Fibroblast of lung (primary cell): ENCODE data around the gene HYCC1.

ENCODE experiments used
- EZH2 ChIP-seq: IDR thresholded peaks from 2 replicates; pipeline ENCODE4 v1.5.1; 2012; ENCODE audit warnings: low read length, control low read depth, mild to moderate bottlenecking; ENCODE audit errors: missing control alignments
- TF ChIP-seq, protein P1 (sequence below), 2 donors: IDR thresholded peaks in 1 of 2; conservative IDR thresholded peaks in 1 of 2; 1 replicate in 1 of 2; 2 replicates in 1 of 2; pipeline ENCODE4 v1.5.1; 2011 to 2012; ENCODE audit warnings: low read length in 2 of 2, control low read depth in 1 of 2, inconsistent platforms in 1 of 2, low read depth in 1 of 2, mild to moderate bottlenecking in 1 of 2

DNA sequence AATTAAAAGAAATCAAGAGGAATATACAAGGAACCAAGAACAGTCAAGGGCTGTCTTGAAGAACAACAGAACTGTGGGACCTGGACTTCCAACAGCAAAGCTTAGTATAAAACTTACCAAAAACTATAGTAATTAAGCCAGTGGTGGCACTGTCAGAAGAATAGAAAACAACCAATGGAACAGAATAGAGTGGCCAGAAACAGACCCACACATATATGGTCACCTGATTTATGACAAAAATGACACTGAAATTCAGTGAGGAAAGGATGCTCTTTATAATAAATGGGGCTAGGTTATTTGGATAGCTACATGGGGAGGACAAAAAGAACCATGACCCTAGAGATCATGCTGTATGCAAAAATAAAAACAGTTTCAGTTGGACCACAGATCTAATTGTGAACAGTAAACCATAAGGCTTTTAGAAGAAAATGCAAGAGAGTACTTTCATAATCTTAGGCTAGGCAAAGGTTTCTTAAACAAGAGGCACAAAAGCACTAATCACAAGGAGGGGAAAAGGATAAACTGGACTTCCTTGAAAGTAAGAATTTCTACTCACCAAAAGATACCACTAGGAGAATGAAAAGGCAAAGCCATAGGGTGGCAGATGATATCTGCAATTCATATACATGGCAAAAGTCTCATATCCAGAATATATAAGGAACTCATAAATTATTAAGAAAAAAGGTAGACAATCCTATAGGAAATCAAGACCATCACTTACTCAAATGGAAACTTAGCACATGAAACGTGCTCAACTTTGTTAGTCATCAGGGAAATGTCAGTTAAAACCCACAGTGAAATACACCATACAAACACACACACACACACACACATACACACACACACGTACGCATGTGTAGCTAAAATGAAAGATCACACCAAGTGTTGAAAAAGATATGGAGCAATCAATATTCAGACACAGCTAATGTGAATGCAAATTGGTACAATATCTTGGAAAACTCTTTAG is 20.8 kb downstream of the HYCC1 start:
- TF ChIP-seq, protein P1, sequence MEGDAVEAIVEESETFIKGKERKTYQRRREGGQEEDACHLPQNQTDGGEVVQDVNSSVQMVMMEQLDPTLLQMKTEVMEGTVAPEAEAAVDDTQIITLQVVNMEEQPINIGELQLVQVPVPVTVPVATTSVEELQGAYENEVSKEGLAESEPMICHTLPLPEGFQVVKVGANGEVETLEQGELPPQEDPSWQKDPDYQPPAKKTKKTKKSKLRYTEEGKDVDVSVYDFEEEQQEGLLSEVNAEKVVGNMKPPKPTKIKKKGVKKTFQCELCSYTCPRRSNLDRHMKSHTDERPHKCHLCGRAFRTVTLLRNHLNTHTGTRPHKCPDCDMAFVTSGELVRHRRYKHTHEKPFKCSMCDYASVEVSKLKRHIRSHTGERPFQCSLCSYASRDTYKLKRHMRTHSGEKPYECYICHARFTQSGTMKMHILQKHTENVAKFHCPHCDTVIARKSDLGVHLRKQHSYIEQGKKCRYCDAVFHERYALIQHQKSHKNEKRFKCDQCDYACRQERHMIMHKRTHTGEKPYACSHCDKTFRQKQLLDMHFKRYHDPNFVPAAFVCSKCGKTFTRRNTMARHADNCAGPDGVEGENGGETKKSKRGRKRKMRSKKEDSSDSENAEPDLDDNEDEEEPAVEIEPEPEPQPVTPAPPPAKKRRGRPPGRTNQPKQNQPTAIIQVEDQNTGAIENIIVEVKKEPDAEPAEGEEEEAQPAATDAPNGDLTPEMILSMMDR (conservative IDR thresholded peaks at IDR 0.05 in 1 of 2, IDR thresholded peaks at IDR 0.05 in 1 of 2; ENCODE audit: low read depth in 1 of 2, low read length in 2 of 2) = no peak
- TF ChIP-seq EZH2 = no peak
